Activated CD4-positive, CD25-positive, alpha-beta regulatory T cell treated with anti-CD3 and anti-CD28 coated beads, Interleukin-2, amount 50 U/mL, for 72 hours (primary cell): ENCODE results near the gene ABCA1.

ENCODE experiments used
- DNase-seq: peaks from one replicate; pipeline ENCODE4 v3.0.0; 2021

Gene ABCA1

DNA sequence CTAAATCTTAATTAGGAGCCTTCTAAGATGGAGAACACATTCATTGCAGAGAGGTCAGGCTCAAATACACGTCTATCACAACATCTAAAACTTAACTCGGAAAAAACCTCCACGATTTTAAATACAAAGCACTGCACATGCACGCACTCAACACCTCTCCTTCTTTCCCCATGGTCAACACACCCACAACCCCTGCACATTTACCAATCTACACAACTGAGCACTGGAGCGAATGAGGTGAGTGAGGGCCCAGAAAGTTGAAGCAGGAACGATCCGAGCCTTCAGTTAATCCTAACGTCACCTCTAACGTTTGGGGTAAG is 180.8 kb downstream of the ABCA1 start:
- DNase-seq: no peak

DNA sequence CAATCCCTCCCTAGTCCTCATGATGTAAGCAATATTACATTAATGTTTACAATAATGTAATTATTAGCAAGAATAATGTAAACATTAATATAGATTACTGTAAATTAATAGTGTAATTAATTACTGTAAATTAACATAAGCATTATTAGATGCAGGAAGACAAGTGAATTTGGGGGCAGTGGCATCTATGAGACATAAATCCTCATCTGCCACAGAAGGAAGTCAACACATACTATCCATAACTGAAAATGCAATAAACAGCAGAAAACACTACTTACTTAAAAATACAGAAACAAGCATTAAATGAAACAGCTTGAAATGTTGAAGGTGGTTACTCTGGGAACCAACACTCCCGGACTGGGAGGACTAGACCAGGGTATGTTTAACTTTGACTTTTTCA is 181.2 kb downstream of the ABCA1 start:
- no peak for DNase-seq

DNA sequence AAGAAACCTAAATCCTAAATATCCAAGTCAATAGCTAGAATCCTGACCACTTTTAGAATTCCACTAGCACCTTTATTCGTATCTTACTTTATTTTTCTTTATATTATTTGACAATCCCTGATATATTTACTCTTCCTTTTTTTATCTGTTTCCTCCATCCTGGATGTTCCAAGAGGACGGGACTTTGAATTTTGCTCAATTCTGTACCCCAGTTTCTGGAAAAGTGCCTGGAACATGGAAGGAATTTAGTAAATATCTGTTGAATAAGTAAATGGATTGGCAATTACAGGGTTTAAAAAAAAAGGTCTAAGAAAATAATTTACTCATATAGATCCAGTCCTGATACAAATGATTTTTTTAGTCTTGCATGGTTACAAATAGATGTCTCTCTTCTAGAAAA is 181.7 kb downstream of the ABCA1 start:
- no peak for DNase-seq

DNA sequence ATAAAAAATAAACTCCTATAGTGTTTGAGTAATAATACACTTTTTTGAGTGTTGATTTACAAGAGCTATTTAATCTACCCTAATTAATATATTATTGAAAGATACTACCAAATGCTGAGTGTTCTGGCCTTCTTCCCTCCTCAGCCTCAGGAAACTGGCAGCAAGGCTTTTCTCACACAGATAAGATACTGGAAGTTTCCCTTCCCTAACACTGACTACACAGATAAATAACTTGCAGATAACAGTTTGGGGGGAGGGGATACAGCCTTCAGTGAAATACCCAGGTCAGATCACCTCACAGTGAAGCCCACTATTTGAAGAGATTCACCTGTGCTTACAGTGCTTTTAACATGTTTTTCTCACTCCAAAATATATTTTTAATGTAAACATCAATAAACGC is 182.1 kb downstream of the ABCA1 start:
- no peak for DNase-seq

DNA sequence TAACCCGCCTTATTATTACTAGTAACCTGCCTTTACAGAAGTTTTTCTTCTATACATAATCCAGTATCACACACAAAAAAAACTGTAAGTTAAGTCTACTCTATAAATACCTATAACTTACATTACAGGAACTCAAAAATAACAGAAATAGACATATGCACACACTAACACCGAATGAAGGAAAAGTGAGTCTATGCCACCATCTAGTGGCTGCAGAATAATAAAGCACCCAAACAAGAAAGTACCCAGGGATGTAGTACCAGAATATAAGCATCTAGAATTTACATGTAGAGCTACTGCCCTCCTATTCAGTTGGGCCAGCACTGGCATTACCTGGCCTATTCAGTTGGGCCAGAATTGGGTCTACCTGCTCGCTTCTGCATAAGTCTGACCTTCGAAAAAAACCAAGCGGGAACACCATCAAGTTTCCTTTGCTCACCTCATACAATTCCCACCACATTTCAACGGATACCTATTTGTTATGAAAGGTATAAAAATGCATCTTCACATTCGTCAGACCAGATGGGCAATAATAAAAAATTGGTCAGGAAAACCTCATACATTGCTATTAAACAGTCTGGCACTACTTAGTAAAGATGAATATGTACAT is 184.5 kb downstream of the ABCA1 start:
- no peak for DNase-seq

DNA sequence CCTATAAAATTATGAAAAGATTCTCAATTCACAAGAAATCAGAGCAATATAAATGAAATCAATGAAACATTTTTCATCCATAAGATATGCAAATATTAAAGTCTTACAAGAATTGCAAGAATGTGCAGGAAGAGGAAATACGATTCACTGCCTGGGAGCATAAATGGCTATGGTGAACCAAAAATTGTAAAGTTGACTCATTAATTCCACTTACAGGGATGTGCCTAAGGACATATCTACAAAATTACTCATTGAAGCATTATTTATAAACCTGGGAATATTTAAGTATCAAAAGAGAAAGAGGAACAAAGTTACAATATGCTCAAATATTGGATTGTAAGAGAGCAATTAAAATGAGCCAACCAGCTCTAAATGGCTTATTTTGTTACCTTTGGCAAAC is 187.3 kb downstream of the ABCA1 start:
- DNase-seq: no peak

DNA sequence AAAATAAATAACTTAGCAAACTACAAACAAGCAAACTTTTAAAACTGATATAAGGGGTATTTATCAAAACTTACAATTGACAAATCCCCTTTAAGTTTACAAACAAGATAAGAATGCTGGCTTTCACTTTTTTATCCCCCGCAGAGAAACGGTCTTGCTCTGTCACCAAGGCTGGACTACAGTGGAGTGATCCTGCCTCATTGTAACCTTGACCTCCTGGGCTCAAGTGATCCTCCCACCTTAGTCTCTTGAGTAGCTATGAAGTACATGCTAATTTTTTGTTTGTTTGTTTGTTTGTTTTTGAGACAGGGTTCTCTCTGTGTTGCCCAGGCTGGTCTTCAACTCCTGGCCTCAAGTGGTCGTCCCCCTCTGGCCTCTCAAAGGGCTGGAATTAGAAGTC is 189.5 kb downstream of the ABCA1 start:
- no peak for DNase-seq
